Dedifferentiated amniotic fluid mesenchymal stem cell (primary cell): ENCODE data around the gene SEMA4A.
"Not testable (repeated sequence)": the region's sequence is repeated elsewhere in the genome, so short reads cannot be mapped to it uniquely, and the experiment has no call there.

ENCODE experiments used
- DNase-seq: peaks from one replicate; pipeline ENCODE4 v3.0.0-alpha.2; 2016; ENCODE audit errors: extremely low spot score

The SEMA4A gene

GRCh38 chr1:156194300-156194652 lies 40.9 kb downstream of the SEMA4A start:
- DNase-seq, result no peak

GRCh38 chr1:156195853-156196252 lies 42.5 kb downstream of the SEMA4A start:
- DNase-seq, result no peak

- no peak for DNase-seq
These were observed 43.1 kb downstream of the SEMA4A start for GRCh38 chr1:156196445-156196844.

GRCh38 chr1:156198831-156199349 lies 45.5 kb downstream of the SEMA4A start:
- no peak for DNase-seq

GRCh38 chr1:156200044-156200443 lies 46.7 kb downstream of the SEMA4A start:
- no peak for DNase-seq

- no peak for DNase-seq
These were observed 49.9 kb downstream of the SEMA4A start for GRCh38 chr1:156203331-156203730.

- no peak for DNase-seq
These were observed 51.3 kb downstream of the SEMA4A start for GRCh38 chr1:156204686-156205085.

- DNase-seq, result no peak
These were observed 57.9 kb downstream of the SEMA4A start for GRCh38 chr1:156211243-156211642.

- DNase-seq, result no peak
These were observed 58.7 kb downstream of the SEMA4A start for GRCh38 chr1:156212130-156212529.

GRCh38 chr1:156212833-156213643 lies 59.7 kb downstream of the SEMA4A start, which contains the start of gene PMF1:
Gene PMF1, plus strand, starts transcription at chr1:156213007. Its CDS starts 9 bp downstream, at chr1:156213016.
- peak; percentile 97 for DNase-seq

- no peak for DNase-seq
These were observed 60.2 kb downstream of the SEMA4A start for GRCh38 chr1:156213644-156213966.

GRCh38 chr1:156214024-156214748 lies 60.8 kb downstream of the SEMA4A start:
- no peak for DNase-seq

- DNase-seq, result not testable (repeated sequence)
These were observed 63.1 kb downstream of the SEMA4A start for GRCh38 chr1:156216361-156217086.

GRCh38 chr1:156217871-156218270 lies 64.5 kb downstream of the SEMA4A start:
- DNase-seq, result no peak

- no peak for DNase-seq
These were observed 66.8 kb downstream of the SEMA4A start for GRCh38 chr1:156220226-156220625.

GRCh38 chr1:156221986-156222692 lies 68.8 kb downstream of the SEMA4A start:
- DNase-seq, result no peak

- DNase-seq, result no peak
These were observed 72.3 kb downstream of the SEMA4A start for GRCh38 chr1:156225677-156226014.

- no peak for DNase-seq
These were observed 72.7 kb downstream of the SEMA4A start for GRCh38 chr1:156226116-156226538.

GRCh38 chr1:156226782-156227181 lies 73.4 kb downstream of the SEMA4A start:
- DNase-seq, result no peak
